ENCODE data around the gene MYL9.

The MYL9 gene

DNA sequence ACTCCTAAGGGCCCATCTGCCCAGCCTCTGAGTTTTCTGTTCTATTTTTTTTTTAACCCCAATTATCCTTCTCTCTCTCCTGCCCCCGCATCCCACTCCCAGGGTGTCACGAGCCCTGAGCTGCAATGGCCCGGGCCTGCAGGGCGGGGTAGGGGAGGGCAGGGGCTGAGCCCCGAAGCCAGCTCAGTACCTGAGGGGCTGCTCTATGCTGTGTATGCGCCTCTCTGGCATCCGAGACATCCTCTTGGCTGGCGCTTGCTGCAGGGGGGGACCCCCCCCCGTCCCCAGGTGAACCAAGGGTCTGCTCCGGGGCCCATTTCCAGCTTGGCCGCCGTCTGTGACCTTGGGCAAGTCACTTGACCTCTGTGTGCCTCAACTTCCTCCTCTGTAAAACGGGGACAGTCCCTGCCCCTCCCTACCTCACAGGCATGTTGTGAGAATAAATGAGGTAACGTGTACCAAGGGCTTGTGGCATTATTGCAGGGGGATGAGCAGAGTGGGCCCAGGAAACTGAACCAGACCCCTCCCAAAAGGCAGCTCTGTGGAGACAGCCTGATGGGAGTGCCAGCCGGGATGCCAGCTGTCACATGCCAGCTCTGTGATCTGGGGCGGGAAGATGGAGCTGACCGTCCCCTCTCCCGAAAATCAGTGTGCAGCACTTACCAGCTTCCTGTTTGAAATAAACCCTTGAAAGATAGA lies 13.0 kb upstream of the MYL9 start:
- Histone ChIP-seq H3K9me3 (ENCODE audit: control insufficient read depth, low read depth, low read length) (no peaks in the 10 kb centered on the region), H3K4me3 (ENCODE audit: low read length) (no peak overlapping the region), H3K4me1 (ENCODE audit: control insufficient read depth, low read depth, low read length) (no peaks in the 10 kb centered on the region), H3K36me3 (ENCODE audit: control insufficient read depth, low read depth, low read length) (peaks cover 30% of the 10 kb centered on the region), H3K27me3 (ENCODE audit: control insufficient read depth, insufficient read depth, low read length) (no peaks in the 10 kb centered on the region), H3K9ac (ENCODE audit: low read length) (no peak overlapping the region), H3K27ac (ENCODE audit: low read length) (no peak overlapping the region)

- Histone ChIP-seq H3K4me1 (ENCODE audit: control insufficient read depth, low read depth, low read length) (no peaks in the 10 kb centered on the region), H3K9ac (ENCODE audit: low read length) (no peak overlapping the region), H3K27ac (ENCODE audit: low read length) (no peak overlapping the region), H3K9me3 (ENCODE audit: control insufficient read depth, low read depth, low read length) (no peaks in the 10 kb centered on the region), H3K4me3 (ENCODE audit: low read length) (no peak overlapping the region), H3K27me3 (ENCODE audit: control insufficient read depth, insufficient read depth, low read length) (no peaks in the 10 kb centered on the region), H3K36me3 (ENCODE audit: control insufficient read depth, low read depth, low read length) (peaks cover 28% of the 10 kb centered on the region)
These were observed 12.4 kb upstream of the MYL9 start for GRCh38 chr20:36528875-36529417.

- Histone ChIP-seq H3K4me3 (ENCODE audit: low read length) (no peak overlapping the region), H3K4me1 (ENCODE audit: control insufficient read depth, low read depth, low read length) (no peaks in the 10 kb centered on the region), H3K27ac (ENCODE audit: low read length) (no peak overlapping the region), H3K36me3 (ENCODE audit: control insufficient read depth, low read depth, low read length) (peaks cover 3% of the 10 kb centered on the region), H3K9ac (ENCODE audit: low read length) (no peak overlapping the region), H3K27me3 (ENCODE audit: control insufficient read depth, insufficient read depth, low read length) (no peaks in the 10 kb centered on the region), H3K9me3 (ENCODE audit: control insufficient read depth, low read depth, low read length) (no peaks in the 10 kb centered on the region)
These were observed 8.9 kb upstream of the MYL9 start for GRCh38 chr20:36532388-36532787.

DNA sequence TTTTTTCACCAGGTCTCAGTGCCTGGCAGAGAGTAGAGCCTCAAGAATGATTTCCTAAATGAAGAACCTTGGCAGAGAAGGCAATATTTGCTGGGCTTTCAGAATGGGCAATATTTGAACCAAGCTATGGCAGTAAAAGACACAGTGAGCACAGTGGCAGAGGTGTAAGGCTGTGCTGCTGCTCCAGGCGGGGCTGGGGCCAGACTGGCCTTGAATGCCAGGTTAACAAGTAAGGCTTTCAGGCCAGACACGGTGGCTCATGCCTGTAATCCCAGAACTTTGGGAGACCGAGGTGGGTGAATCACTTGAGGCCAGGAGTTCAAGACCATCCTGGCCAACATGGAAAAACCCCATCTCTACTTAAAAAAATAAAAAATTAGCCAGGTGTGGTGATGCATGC lies 8.5 kb upstream of the MYL9 start:
- Histone ChIP-seq H3K27me3 (ENCODE audit: control insufficient read depth, insufficient read depth, low read length) (no peaks in the 10 kb centered on the region), H3K9me3 (ENCODE audit: control insufficient read depth, low read depth, low read length) (no peaks in the 10 kb centered on the region), H3K4me3 (ENCODE audit: low read length) (no peak overlapping the region), H3K4me1 (ENCODE audit: control insufficient read depth, low read depth, low read length) (no peaks in the 10 kb centered on the region), H3K9ac (ENCODE audit: low read length) (no peak overlapping the region), H3K36me3 (ENCODE audit: control insufficient read depth, low read depth, low read length) (no peaks in the 10 kb centered on the region), H3K27ac (ENCODE audit: low read length) (no peak overlapping the region)

DNA sequence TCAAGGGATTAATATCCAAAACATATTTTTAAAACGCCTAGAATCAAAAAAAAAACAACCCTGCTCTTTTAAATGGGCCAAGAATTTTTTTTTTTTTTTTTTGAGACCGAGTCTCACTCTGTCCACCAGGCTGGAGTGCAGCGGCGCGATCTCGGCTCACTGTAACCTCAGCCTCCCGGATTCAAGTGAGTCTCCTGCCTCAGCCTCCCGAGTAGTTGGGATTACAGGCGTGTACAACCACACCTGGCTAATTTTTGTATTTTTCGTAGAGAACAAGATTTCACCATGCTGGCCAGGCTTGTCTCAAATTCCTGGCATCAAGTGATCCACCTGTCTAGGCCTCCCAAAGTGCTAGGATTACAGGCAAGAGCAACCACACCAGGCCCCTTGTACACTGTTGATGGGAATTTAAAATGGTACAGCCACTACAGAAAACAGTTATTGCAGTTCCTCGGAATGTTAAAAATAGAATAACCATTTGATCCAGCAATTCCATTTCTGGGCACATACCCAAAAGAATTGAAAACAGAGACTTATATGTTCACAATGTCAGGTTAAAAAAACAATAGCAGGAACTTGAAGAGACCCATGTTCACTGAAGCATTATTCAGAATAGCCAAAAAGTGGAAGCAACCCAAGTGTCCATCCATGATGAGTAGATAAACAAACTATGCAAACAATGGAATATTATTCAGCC lies 3.1 kb upstream of the MYL9 start:
- no peaks in the 10 kb centered on the region for H3K27me3 ChIP-seq (ENCODE audit: control insufficient read depth, insufficient read depth, low read length)
- H3K4me1 ChIP-seq (ENCODE audit: control insufficient read depth, low read depth, low read length) = peaks cover 7% of the 10 kb centered on the region
- no peak overlapping the region for H3K9ac ChIP-seq (ENCODE audit: low read length)
- H3K9me3 ChIP-seq (ENCODE audit: control insufficient read depth, low read depth, low read length) = no peaks in the 10 kb centered on the region
- H3K4me3 ChIP-seq (ENCODE audit: low read length) = no peak overlapping the region
- no peak overlapping the region for H3K27ac ChIP-seq (ENCODE audit: low read length)
- no peaks in the 10 kb centered on the region for H3K36me3 ChIP-seq (ENCODE audit: control insufficient read depth, low read depth, low read length)

DNA sequence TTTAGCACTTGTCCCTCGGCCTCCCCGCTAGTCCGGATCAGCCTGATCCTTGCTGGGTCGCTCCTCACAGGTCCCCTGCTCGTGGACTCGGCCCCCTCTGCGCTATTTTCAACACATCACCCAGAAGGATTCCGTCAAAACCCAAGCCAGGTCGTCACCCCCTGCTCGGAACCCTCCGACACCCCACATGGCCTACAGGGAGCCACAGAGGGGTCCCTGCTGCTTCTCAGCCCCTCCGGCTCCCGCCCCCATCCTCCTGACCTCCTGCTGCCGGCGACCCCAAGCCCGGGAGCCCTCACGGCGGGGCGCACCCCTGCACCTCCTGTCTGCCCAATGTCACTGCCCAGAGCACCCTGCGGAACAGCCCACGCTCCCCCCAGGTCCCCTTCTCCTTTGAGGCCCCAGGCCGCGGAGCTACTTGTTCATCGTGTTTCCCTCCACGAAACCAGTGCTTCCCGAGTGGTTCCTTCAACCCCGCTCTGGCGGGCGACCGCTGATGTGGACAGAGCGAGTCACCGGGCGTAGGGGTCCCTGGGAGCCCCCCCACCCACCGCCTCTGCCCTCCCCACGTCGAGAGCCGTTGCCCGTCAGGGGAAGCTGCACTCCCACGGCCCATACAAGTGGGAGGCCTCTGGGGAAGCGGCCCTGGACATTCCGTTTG lies 638 bp upstream of the MYL9 start:
- Histone ChIP-seq H3K9me3 (ENCODE audit: control insufficient read depth, low read depth, low read length) (no peaks in the 10 kb centered on the region), H3K27ac (ENCODE audit: low read length) (no peak overlapping the region), H3K9ac (ENCODE audit: low read length) (peak overlapping the region; percentile 69), H3K27me3 (ENCODE audit: control insufficient read depth, insufficient read depth, low read length) (no peaks in the 10 kb centered on the region), H3K4me3 (ENCODE audit: low read length) (peak overlapping the region; percentile 75), H3K36me3 (ENCODE audit: control insufficient read depth, low read depth, low read length) (no peaks in the 10 kb centered on the region), H3K4me1 (ENCODE audit: control insufficient read depth, low read depth, low read length) (peaks cover 7% of the 10 kb centered on the region)

DNA sequence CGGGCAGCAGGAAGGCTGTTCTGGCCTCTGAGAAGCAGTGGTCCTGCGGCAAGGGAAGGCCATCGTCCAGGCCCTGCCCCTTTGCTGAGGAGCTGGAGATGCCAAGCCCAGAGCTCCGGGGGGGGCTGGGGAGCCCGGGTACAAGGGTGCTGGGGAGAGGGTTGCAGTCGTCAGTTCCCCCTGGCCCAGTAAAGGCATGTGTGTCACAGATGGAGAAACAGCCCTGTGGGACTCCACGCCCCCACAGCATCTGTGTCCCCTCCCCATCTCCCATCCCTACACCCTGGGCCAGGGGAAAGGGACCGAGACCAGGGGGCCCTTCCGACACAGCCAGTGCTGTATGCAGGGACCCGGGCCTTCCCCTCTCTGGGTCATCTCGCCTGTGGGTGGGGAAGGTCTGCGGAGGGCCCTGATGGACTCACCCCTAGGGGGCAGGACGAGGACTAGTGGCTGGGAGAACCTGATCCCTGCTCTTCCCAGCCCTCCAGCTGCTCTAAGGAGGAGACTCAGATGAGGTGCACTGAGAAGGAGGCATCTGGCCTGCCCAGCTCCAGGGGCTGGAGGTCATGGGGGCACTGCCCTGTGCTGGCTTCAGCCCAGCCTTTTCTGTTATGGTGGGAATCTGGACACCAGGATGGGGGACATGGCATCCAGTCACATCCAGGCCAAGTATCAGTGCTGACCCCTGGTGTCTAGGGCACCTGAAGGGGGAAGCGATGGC lies 609 bp downstream of the MYL9 start:
- Histone ChIP-seq H3K36me3 (ENCODE audit: control insufficient read depth, low read depth, low read length) (peaks cover 4% of the 10 kb centered on the region), H3K9ac (ENCODE audit: low read length) (peak overlapping the region; percentile 69), H3K4me1 (ENCODE audit: control insufficient read depth, low read depth, low read length) (peaks cover 7% of the 10 kb centered on the region), H3K9me3 (ENCODE audit: control insufficient read depth, low read depth, low read length) (no peaks in the 10 kb centered on the region), H3K27me3 (ENCODE audit: control insufficient read depth, insufficient read depth, low read length) (no peaks in the 10 kb centered on the region), H3K4me3 (ENCODE audit: low read length) (peak overlapping the region; percentile 75), H3K27ac (ENCODE audit: low read length) (no peak overlapping the region)

- no peak overlapping the region for H3K27ac ChIP-seq (ENCODE audit: low read length)
These were observed 1.3 kb downstream of the MYL9 start for GRCh38 chr20:36542516-36543183.

DNA sequence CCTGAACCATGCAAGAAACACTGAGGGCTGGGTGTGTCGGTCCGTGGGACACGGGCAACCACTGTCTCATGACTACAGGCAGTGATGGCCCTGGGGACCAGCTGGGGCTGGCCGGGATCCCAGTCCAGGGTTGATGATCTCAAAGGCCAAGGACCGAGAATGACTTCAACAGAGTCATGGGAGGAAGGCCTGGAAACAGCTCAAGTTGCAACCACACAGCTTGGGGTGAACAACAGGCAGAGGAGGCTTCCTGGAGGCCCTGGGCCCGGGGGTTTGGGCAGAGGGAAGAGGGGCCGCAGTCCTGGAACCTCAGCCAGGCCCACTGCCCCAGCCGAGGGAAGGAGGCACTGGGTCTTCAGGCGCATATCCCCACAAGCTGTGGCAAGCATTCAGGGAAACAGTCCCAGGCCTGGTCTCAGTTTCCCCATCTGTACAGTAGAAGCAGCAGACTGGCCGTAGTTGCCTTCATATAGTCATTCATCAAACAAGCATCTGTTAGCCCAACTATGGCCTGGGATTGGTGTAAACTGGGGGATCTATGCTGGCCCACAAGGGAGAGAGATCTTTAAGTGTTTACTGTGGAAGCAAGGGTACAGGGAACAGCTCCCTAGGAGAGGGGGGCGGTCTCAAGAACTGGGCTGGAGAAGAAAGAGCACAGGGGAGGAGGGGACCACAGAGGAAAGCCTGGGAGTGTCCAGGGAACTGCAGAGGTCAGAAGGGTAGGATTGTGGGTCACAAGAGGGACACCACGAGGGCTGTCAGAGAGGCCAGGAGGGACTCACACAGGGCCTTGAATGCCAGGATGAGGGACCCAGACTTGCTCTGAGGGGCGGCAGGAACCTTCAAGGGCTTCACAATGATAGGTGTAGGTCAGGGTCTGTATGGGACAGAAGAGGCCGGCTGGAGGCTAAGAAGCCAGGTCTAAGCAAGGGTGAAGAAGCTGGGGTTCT lies 2.1 kb downstream of the MYL9 start:
- H3K4me3 ChIP-seq (ENCODE audit: low read length) = no peak overlapping the region
- no peak overlapping the region for H3K27ac ChIP-seq (ENCODE audit: low read length)
- H3K4me1 ChIP-seq (ENCODE audit: control insufficient read depth, low read depth, low read length) = peaks cover 7% of the 10 kb centered on the region
- H3K9ac ChIP-seq (ENCODE audit: low read length) = no peak overlapping the region
- H3K36me3 ChIP-seq (ENCODE audit: control insufficient read depth, low read depth, low read length) = peaks cover 14% of the 10 kb centered on the region
- H3K27me3 ChIP-seq (ENCODE audit: control insufficient read depth, insufficient read depth, low read length) = no peaks in the 10 kb centered on the region
- H3K9me3 ChIP-seq (ENCODE audit: control insufficient read depth, low read depth, low read length) = no peaks in the 10 kb centered on the region

More at GRCh38 chr20:36542516-36543183, 1.3 kb downstream of the MYL9 start:
- Histone ChIP-seq H3K9me3 (ENCODE audit: control insufficient read depth, low read depth, low read length) (no peaks in the 10 kb centered on the region), H3K9ac (ENCODE audit: low read length) (no peak overlapping the region), H3K27me3 (ENCODE audit: control insufficient read depth, insufficient read depth, low read length) (no peaks in the 10 kb centered on the region), H3K4me3 (ENCODE audit: low read length) (peak overlapping the region; percentile 75), H3K4me1 (ENCODE audit: control insufficient read depth, low read depth, low read length) (peaks cover 7% of the 10 kb centered on the region), H3K36me3 (ENCODE audit: control insufficient read depth, low read depth, low read length) (peaks cover 10% of the 10 kb centered on the region)
